ENCODE results near the gene MNDA.

DNA sequence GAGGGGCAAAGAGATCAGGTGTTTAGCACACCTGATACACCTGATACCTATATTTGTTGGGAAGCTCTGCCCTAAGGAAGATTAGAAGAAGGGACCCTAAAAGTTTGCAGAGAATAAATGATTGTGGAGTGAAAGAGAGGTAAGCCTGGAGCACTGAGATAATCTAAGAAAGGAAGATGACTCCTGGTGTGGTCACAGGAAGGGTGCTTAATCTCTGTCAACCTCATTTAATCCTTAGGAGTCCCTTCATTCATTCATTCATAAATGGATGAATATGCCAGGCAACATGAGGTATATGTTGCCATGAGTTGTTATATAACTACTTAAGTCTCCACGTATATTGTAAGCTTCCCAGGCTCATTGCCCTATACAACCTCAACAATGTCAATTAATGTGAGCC lies 16.2 kb upstream of the MNDA start:
- TF ChIP-seq, protein P1, sequence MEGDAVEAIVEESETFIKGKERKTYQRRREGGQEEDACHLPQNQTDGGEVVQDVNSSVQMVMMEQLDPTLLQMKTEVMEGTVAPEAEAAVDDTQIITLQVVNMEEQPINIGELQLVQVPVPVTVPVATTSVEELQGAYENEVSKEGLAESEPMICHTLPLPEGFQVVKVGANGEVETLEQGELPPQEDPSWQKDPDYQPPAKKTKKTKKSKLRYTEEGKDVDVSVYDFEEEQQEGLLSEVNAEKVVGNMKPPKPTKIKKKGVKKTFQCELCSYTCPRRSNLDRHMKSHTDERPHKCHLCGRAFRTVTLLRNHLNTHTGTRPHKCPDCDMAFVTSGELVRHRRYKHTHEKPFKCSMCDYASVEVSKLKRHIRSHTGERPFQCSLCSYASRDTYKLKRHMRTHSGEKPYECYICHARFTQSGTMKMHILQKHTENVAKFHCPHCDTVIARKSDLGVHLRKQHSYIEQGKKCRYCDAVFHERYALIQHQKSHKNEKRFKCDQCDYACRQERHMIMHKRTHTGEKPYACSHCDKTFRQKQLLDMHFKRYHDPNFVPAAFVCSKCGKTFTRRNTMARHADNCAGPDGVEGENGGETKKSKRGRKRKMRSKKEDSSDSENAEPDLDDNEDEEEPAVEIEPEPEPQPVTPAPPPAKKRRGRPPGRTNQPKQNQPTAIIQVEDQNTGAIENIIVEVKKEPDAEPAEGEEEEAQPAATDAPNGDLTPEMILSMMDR (IDR thresholded peaks at IDR 0.05; ENCODE audit: insufficient read depth, low read depth, low read length), result no peak
- TF ChIP-seq EZH2 (IDR thresholded peaks at IDR 0.05; ENCODE audit: insufficient read depth, low read length), result no peak
